ENCODE results near the gene MTF2.

The MTF2 gene

DNA sequence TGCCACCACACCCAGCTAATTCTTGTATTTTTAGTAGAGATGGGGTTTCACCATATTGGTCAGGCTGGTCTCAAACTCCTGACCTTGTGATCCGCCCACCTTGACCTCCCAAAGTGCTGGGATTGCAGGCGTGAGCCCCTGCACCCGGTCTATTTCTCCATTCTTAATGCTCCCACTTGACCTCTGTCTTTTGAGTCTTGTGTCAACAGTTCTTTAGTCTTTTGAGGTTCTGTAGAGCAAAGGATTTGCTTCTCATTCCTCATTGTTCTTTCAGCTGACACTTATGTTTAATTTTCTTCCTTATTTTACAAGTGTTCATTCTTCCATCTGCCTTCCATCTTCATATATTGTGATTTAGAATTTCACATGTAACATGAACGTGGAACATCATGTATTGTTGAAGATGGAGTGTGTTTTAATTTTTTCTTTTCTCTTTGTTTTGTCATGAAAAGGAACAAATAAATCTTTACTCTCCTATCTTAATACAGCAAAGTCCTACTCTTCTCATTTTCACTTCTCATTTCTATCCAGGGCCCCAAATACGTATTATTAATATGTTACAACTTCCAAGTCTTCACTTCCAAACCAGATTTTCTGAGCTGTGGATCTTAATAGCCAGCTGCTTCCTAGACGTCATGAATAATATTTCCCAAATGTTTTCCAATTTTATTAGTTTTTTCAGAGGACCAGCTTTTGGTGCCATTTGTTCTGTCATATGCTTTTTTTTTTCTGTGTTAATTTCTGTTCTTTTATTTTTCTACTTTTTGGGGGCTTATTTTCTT, 16.9 kb downstream of the MTF2 start:
- TF ChIP-seq, protein P1, sequence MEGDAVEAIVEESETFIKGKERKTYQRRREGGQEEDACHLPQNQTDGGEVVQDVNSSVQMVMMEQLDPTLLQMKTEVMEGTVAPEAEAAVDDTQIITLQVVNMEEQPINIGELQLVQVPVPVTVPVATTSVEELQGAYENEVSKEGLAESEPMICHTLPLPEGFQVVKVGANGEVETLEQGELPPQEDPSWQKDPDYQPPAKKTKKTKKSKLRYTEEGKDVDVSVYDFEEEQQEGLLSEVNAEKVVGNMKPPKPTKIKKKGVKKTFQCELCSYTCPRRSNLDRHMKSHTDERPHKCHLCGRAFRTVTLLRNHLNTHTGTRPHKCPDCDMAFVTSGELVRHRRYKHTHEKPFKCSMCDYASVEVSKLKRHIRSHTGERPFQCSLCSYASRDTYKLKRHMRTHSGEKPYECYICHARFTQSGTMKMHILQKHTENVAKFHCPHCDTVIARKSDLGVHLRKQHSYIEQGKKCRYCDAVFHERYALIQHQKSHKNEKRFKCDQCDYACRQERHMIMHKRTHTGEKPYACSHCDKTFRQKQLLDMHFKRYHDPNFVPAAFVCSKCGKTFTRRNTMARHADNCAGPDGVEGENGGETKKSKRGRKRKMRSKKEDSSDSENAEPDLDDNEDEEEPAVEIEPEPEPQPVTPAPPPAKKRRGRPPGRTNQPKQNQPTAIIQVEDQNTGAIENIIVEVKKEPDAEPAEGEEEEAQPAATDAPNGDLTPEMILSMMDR (IDR thresholded peaks at IDR 0.05; ENCODE audit: extremely low read depth, insufficient read depth, missing control alignments): no peak
- in situ Hi-C loops (cut with MboI; ENCODE audit: low pct_unique_long_range_greater_than_20kb, low sequenced_read_pairs, unreplicated experiment): no loop called here
- DNase-seq (ENCODE audit: low spot score): no peak

DNA sequence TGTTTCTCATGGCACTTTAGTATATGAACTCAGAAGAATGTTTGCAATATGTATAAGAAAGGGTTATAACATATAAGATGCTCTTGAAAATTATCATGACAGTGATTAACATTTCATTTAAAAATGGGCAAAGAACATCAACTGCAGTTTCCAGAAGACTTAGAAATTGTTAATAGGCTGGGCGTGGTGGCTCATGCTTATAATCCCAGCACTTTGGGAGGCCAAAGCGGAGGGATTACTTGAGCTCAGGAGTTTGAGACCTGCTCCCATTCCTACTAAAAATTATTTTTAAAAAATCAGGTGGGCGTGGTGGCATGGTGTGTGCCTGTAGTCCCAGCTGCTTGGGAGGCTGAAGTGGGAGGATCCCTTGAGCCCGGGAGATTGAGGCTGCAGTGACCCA, 23.1 kb downstream of the MTF2 start:
- no peak for DNase-seq (ENCODE audit: low spot score)
- TF ChIP-seq, protein P1 (IDR thresholded peaks at IDR 0.05; ENCODE audit: extremely low read depth, insufficient read depth, missing control alignments): no peak
- in situ Hi-C loops (cut with MboI; ENCODE audit: low pct_unique_long_range_greater_than_20kb, low sequenced_read_pairs, unreplicated experiment): no loop called here

DNA sequence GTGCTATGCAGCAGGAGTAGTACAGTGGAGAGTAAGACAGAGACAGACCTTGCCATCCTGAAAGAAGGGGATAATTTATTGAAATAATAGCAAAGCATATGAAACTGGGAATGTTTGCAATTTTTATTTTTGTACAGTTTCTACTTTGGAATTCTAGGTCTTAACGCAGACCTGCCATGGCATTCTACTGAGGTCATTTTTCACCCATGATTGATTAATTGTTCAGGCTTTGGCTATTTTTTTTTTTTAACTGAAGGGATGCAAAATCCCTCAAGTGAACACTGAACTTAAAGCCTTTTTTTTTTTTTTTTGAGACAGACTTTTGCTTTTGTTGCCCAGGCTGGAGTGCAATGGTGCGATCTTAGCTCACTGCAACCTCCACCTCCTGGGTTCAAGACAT, 27.1 kb downstream of the MTF2 start:
- DNase-seq (ENCODE audit: low spot score): no peak
- in situ Hi-C loops (cut with MboI; ENCODE audit: low pct_unique_long_range_greater_than_20kb, low sequenced_read_pairs, unreplicated experiment): no loop called here
- TF ChIP-seq, protein P1 (IDR thresholded peaks at IDR 0.05; ENCODE audit: extremely low read depth, insufficient read depth, missing control alignments): no peak

DNA sequence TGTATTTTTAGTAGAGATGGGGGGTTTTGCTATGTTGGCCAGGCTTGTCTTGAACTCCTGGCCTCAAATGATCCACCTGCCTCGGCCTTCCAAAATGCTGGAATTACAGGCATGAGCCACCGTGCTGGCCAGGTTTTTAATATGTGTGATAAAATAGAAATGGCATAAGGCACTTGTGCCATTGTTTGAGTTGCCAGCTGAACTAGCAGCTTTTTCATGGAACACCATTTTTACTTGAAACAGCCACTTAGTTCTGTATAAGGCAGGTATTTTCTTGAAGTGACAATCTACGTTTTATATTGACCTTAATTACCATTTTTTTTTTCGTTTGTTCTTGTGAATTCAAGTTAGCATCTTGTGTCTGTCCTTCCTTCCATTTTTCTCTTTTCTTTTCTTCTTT, 28.3 kb downstream of the MTF2 start:
- TF ChIP-seq, protein P1 (IDR thresholded peaks at IDR 0.05; ENCODE audit: extremely low read depth, insufficient read depth, missing control alignments): no peak
- in situ Hi-C loops (cut with MboI; ENCODE audit: low pct_unique_long_range_greater_than_20kb, low sequenced_read_pairs, unreplicated experiment): no loop called here
- DNase-seq (ENCODE audit: low spot score): no peak

DNA sequence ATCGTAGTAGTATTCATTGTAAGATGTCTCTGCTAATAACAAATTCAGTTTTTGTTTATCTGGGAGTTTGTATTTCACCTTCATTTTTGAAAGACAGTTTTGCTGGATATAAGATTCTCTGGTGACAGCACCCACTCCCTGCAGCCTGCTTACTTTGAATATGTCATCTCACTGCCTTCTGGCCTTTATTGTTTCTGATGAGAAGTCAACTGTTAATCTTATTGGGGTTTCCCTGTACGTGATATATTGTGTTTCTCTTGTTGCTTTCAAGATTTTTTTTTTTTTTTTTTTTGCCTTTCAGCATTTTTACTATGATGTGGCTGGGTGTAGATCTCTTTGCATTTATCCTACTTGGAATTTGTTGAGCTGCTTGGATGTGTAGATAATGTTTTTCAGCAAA, 29.3 kb downstream of the MTF2 start:
- DNase-seq (ENCODE audit: low spot score): no peak
- TF ChIP-seq, protein P1 (IDR thresholded peaks at IDR 0.05; ENCODE audit: extremely low read depth, insufficient read depth, missing control alignments): no peak
- in situ Hi-C loops (cut with MboI; ENCODE audit: low pct_unique_long_range_greater_than_20kb, low sequenced_read_pairs, unreplicated experiment): no loop called here

DNA sequence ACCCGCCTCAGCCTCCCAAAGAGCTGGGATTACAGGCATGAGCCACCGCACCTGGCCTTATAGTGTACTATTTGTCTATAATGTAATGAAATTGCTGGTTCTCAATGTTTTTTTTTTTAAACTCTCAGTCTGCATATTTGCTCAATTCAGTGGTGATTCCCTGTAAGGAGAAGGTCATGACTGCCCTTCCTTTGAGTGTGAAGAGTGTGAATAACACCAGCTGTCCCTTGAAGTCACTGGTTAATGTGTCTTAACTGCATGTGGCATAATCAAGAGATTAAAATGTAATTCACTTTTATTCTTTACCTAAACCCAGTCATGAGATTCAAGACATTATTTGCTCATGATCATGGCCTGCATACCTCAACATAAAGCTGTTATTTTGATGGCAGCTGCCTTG, 30.5 kb downstream of the MTF2 start:
- in situ Hi-C loops (cut with MboI; ENCODE audit: low pct_unique_long_range_greater_than_20kb, low sequenced_read_pairs, unreplicated experiment): no loop called here
- TF ChIP-seq, protein P1 (IDR thresholded peaks at IDR 0.05; ENCODE audit: extremely low read depth, insufficient read depth, missing control alignments): no peak
- no peak for DNase-seq (ENCODE audit: low spot score)

All from GM13977 (cell line).